ES-I3 (cell line): ENCODE measurements around the gene RIMBP2.
A peak's percentile ranks its signal among the peaks of the same experiment; 100 is the strongest.

Experiments used
- H3K36me3 ChIP-seq: 2 replicates; pipeline ENCODE4 v1.6.1; 2013; ENCODE audit warnings: mild to moderate bottlenecking, low read length, control low read depth, moderate library complexity; ENCODE audit not compliant: insufficient read depth
- H3K4me1 ChIP-seq: 2 replicates; pipeline ENCODE4 v1.6.1; 2013; ENCODE audit warnings: mild to moderate bottlenecking, control low read depth, low read length; ENCODE audit not compliant: insufficient read depth
- H3K9ac ChIP-seq: 2 replicates; pipeline ENCODE4 v1.6.1; 2013; ENCODE audit warnings: low read depth, mild to moderate bottlenecking, low read length, moderate library complexity
- H3K9me3 ChIP-seq: 2 replicates; pipeline ENCODE4 v1.6.1; 2013; ENCODE audit warnings: mild to moderate bottlenecking, low read length, moderate library complexity; ENCODE audit not compliant: control insufficient read depth, insufficient read depth

Gene RIMBP2

GRCh38 chr12:130716969-130717366, 869 bp upstream of the RIMBP2 start:
- Histone ChIP-seq H3K4me1 (no peaks in the 10 kb centered on the region; the same call in 1 of the 2 replicates), H3K9ac (peak overlapping the region; percentile 60; the same call in 1 of the 2 replicates), H3K9me3 (peaks cover 4% of the 10 kb centered on the region; the same call in 1 of the 2 replicates), H3K36me3 (no peaks in the 10 kb centered on the region)

GRCh38 chr12:130715150-130715997, 725 bp downstream of the RIMBP2 start:
- H3K4me1 ChIP-seq, result no peaks in the 10 kb centered on the region; the same call in 1 of the 2 replicates
- no peaks in the 10 kb centered on the region for H3K36me3 ChIP-seq
- peaks cover 4% of the 10 kb centered on the region; the same call in 1 of the 2 replicates for H3K9me3 ChIP-seq
- H3K9ac ChIP-seq, result peak overlapping the region; percentile 60; the same call in 1 of the 2 replicates

GRCh38 chr12:130714591-130715149, 1.4 kb downstream of the RIMBP2 start:
- peak overlapping the region; percentile 60; the same call in 1 of the 2 replicates for H3K9ac ChIP-seq
- peaks cover 4% of the 10 kb centered on the region; the same call in 1 of the 2 replicates for H3K9me3 ChIP-seq
- no peaks in the 10 kb centered on the region for H3K36me3 ChIP-seq
- H3K4me1 ChIP-seq, result no peaks in the 10 kb centered on the region; the same call in 1 of the 2 replicates

- H3K9ac ChIP-seq, result peak overlapping the region; percentile 21; the same call in 1 of the 2 replicates
- peaks cover 4% of the 10 kb centered on the region; the same call in 1 of the 2 replicates for H3K9me3 ChIP-seq
- H3K36me3 ChIP-seq, result no peaks in the 10 kb centered on the region
- no peaks in the 10 kb centered on the region; the same call in 1 of the 2 replicates for H3K4me1 ChIP-seq
Observed at GRCh38 chr12:130714091-130714590, 2.0 kb downstream of the RIMBP2 start.

GRCh38 chr12:130713581-130713991, 2.5 kb downstream of the RIMBP2 start:
- Histone ChIP-seq H3K9ac (no peak overlapping the region; the same call in 1 of the 2 replicates), H3K9me3 (peaks cover 4% of the 10 kb centered on the region; the same call in 1 of the 2 replicates), H3K36me3 (no peaks in the 10 kb centered on the region), H3K4me1 (no peaks in the 10 kb centered on the region; the same call in 1 of the 2 replicates)

- Histone ChIP-seq H3K4me1 (no peaks in the 10 kb centered on the region; the same call in 1 of the 2 replicates), H3K36me3 (no peaks in the 10 kb centered on the region), H3K9ac (no peak overlapping the region), H3K9me3 (no peaks in the 10 kb centered on the region)
Observed at GRCh38 chr12:130712346-130713065, 3.6 kb downstream of the RIMBP2 start.

- no peaks in the 10 kb centered on the region for H3K36me3 ChIP-seq
- H3K4me1 ChIP-seq, result no peaks in the 10 kb centered on the region; the same call in 1 of the 2 replicates
Observed at GRCh38 chr12:130711756-130712155, 4.3 kb downstream of the RIMBP2 start.

GRCh38 chr12:130710733-130711080, 5.4 kb downstream of the RIMBP2 start:
- H3K4me1 ChIP-seq, result no peaks in the 10 kb centered on the region; the same call in 1 of the 2 replicates
- H3K36me3 ChIP-seq, result no peaks in the 10 kb centered on the region
- H3K9ac ChIP-seq, result no peak overlapping the region
- H3K9me3 ChIP-seq, result no peaks in the 10 kb centered on the region

More at GRCh38 chr12:130711756-130712155, 4.3 kb downstream of the RIMBP2 start:
- Histone ChIP-seq H3K9ac (no peak overlapping the region), H3K9me3 (no peaks in the 10 kb centered on the region)

GRCh38 chr12:130709971-130710732, 5.9 kb downstream of the RIMBP2 start:
- Histone ChIP-seq H3K9me3 (no peaks in the 10 kb centered on the region), H3K4me1 (no peaks in the 10 kb centered on the region; the same call in 1 of the 2 replicates), H3K9ac (no peak overlapping the region), H3K36me3 (no peaks in the 10 kb centered on the region)

GRCh38 chr12:130709151-130709970, 6.7 kb downstream of the RIMBP2 start:
- Histone ChIP-seq H3K9me3 (no peaks in the 10 kb centered on the region), H3K9ac (no peak overlapping the region), H3K36me3 (no peaks in the 10 kb centered on the region), H3K4me1 (no peaks in the 10 kb centered on the region; the same call in 1 of the 2 replicates)

- Histone ChIP-seq H3K4me1 (no peaks in the 10 kb centered on the region; the same call in 1 of the 2 replicates), H3K9ac (no peak overlapping the region), H3K9me3 (no peaks in the 10 kb centered on the region), H3K36me3 (no peaks in the 10 kb centered on the region)
Observed at GRCh38 chr12:130708648-130709047, 7.5 kb downstream of the RIMBP2 start.

- Histone ChIP-seq H3K9ac (no peak overlapping the region), H3K9me3 (no peaks in the 10 kb centered on the region), H3K36me3 (no peaks in the 10 kb centered on the region), H3K4me1 (no peaks in the 10 kb centered on the region; the same call in 1 of the 2 replicates)
Observed at GRCh38 chr12:130707571-130707891, 8.6 kb downstream of the RIMBP2 start.
